Measurements from ENCODE around the gene LRRC18. TPM values are rescaled to one million over a fixed set of nuclear protein-coding genes. Genes with fewer than 3 reads are reported as not detected.
A peak's percentile ranks its signal among the peaks of the same experiment; 100 is the strongest.

LRRC18 gene
- 1.6 TPM for polyA plus RNA-seq (2012; ENCODE audit: insufficient read depth, insufficient read length)

DNA sequence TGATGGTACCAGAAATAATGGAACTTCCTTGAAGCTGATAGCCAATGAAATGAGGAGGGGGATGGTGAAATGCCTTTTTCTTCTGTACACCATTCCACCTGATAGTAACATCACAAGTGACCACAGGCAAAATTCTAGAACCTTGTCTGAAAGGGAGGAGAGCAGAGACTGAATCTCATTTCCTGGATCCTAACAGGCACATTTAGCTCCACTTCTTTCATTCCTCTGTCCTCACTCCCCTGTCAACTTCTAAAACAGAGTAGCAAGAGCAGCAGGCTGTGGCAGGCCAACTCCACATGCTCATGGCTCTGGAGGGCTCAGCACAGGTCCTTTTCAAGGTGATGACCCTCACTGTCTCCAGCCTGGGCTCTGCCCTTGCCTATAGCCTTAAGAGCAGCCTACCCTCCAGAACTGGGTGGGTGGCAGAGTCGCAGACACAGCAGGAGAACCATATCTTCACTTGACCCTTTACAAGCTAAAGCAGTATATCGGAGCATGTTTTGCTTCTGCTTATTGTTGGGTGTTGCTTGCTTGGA lies at the start of gene LRRC18:
LRRC18 (minus strand) TSS at position 51 of the 536 bp plus-strand sequence. CDS start 25,685 bp downstream, outside the sequence.
- no peak for DNase-seq (ENCODE audit: low read depth, low spot score)
- no peak within 1 kb of the TSS for H3K4me3 ChIP-seq (ENCODE audit: low read length)

GRCh38 chr10:48985621-48986158 lies 46.0 kb upstream of the LRRC18 start:
- no peak overlapping the region for H3K4me3 ChIP-seq (ENCODE audit: low read length)
- no peak for DNase-seq (ENCODE audit: low read depth, low spot score)

- H3K4me3 ChIP-seq (ENCODE audit: low read length): no peak overlapping the region
These were observed 44.2 kb upstream of the LRRC18 start for GRCh38 chr10:48983648-48984351.

GRCh38 chr10:48982584-48982983 lies 42.9 kb upstream of the LRRC18 start:
- H3K4me3 ChIP-seq (ENCODE audit: low read length): no peak overlapping the region
- no peak for DNase-seq (ENCODE audit: low read depth, low spot score)

More at GRCh38 chr10:48983648-48984351, 44.2 kb upstream of the LRRC18 start:
- DNase-seq (ENCODE audit: low read depth, low spot score): no peak

- DNase-seq (ENCODE audit: low read depth, low spot score): peak; percentile 5
- H3K4me3 ChIP-seq (ENCODE audit: low read length): no peak overlapping the region
These were observed 41.8 kb upstream of the LRRC18 start for GRCh38 chr10:48981310-48981907.

DNA sequence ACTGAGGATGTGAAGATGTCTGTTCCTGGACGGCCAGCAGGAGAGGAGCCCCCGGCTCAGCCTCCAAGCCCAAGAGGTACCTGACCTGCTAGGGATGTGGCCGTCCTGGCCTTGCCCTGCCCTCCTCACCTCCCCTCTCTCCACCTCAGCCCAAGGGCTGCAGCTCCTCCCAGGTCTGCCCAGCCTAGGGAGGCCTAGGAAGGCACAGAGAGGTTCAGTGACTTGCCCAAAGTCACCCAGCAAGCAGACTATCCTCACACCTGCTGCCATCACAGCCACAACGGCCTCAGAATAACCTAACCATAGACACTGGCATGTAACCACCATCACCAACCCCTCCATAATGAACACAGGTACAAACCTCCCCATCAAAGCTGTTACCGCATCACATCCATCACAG lies 38.7 kb upstream of the LRRC18 start:
- H3K4me3 ChIP-seq (ENCODE audit: low read length): no peak overlapping the region
- DNase-seq (ENCODE audit: low read depth, low spot score): no peak

GRCh38 chr10:48976196-48976595 lies 36.6 kb upstream of the LRRC18 start:
- no peak for DNase-seq (ENCODE audit: low read depth, low spot score)
- H3K4me3 ChIP-seq (ENCODE audit: low read length): no peak overlapping the region

DNA sequence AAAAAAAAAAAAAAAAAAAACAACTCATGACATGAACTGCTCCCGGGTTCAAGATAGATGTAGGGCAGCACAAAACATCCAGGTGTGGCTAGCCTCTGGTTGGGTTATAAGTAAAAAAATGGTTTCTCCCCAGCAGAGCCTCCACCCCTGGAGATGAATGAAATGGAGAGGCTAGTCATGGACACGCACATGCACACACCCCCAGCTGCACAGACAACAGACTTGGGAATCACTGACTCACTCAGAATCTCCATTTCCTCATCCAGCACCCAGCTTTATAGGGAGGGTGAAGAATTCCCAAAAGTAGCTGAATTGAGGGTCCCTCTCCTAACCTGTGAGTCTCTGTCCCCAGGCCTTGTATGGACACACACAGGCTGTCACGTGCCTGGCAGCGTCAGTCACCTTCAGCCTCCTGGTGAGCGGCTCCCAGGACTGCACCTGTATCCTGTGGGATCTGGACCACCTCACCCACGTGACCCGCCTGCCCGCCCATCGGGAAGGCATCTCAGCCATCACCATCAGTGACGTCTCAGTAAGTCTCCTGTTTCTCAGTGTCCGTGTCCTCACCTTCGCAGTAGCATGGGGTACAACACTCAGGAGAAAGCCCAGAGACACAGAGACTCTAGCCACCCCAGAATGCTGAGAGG lies 35.0 kb upstream of the LRRC18 start:
- no peak overlapping the region for H3K4me3 ChIP-seq (ENCODE audit: low read length)
- DNase-seq (ENCODE audit: low read depth, low spot score): no peak

- H3K4me3 ChIP-seq (ENCODE audit: low read length): no peak overlapping the region
- no peak for DNase-seq (ENCODE audit: low read depth, low spot score)
These were observed 33.4 kb upstream of the LRRC18 start for GRCh38 chr10:48973065-48973464.

DNA sequence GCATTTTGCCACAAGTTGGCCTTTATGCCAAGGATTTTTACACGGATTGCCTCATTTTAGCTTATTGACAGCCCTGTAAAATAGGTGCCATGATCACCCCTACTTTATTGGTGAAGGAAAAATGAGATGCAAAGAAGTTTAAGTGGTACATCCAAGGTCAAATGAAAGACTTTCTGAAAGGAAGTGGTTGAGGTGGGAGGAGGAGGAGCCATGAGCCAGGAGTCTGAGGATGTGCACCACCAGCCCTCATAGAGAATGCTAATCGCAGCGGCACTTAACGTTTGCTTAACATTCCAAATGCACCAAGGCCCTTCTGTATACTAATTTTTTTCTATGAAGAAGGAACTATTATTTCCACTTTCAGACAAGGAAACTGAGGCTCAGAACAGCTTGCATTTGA lies 31.0 kb upstream of the LRRC18 start:
- no peak overlapping the region for H3K4me3 ChIP-seq (ENCODE audit: low read length)
- peak; percentile 72 for DNase-seq (ENCODE audit: low read depth, low spot score)

- H3K4me3 ChIP-seq (ENCODE audit: low read length): no peak overlapping the region
- no peak for DNase-seq (ENCODE audit: low read depth, low spot score)
These were observed 30.4 kb upstream of the LRRC18 start for GRCh38 chr10:48970046-48970445.

- H3K4me3 ChIP-seq (ENCODE audit: low read length): no peak overlapping the region
- DNase-seq (ENCODE audit: low read depth, low spot score): no peak
These were observed 28.4 kb upstream of the LRRC18 start for GRCh38 chr10:48968036-48968435.

- no peak for DNase-seq (ENCODE audit: low read depth, low spot score)
These were observed 25.8 kb upstream of the LRRC18 start for GRCh38 chr10:48965460-48965859.

DNA sequence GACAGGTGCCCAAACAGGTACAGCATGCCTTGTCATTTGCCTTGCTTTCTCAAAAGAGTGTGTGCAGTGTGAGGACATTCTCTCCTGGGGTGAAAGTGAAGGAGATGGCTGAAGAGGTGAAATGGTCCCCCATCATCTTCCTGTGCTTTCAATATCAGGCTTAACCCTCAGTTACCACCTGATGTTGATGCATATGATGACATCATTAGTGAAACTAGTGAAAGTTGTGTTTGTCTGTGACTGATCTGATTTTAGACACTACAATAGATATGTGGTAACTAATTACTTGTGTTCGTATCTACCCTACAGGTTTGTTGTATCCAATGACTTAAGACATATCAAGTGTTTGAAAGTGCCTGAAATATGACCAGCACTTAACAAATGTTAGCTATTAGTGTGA lies 24.4 kb upstream of the LRRC18 start:
- no peak for DNase-seq (ENCODE audit: low read depth, low spot score)
- H3K4me3 ChIP-seq (ENCODE audit: low read length): no peak overlapping the region

More at GRCh38 chr10:48965460-48965859, 25.8 kb upstream of the LRRC18 start:
- no peak overlapping the region for H3K4me3 ChIP-seq (ENCODE audit: low read length)

- DNase-seq (ENCODE audit: low read depth, low spot score): no peak
- H3K4me3 ChIP-seq (ENCODE audit: low read length): no peak overlapping the region
These were observed 19.1 kb upstream of the LRRC18 start for GRCh38 chr10:48958598-48959190.

- no peak for DNase-seq (ENCODE audit: low read depth, low spot score)
- no peak overlapping the region for H3K4me3 ChIP-seq (ENCODE audit: low read length)
These were observed 17.9 kb upstream of the LRRC18 start for GRCh38 chr10:48957361-48958151.

DNA sequence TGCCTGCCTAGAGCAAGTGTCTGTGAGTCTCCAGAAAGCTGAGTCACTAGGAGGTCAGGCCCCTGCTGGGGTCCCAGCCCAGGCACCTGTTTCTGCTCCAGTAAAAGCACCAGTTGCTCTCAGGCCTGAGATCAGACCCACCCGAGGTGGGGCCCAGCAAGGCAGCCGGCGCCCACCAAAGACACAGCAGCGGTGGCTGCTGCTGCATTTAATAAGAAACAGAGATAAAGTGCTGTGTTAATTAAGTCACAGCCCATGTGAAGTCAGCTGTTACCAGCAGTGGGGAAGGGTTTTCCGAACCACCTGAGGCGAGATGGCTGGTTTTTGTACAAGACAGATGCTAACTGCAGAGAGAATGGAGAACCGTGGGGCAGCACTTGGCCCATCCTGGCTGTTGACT lies 12.1 kb upstream of the LRRC18 start:
- H3K4me3 ChIP-seq (ENCODE audit: low read length): no peak overlapping the region

GRCh38 chr10:48948470-48949037 lies 8.9 kb upstream of the LRRC18 start:
- no peak overlapping the region for H3K4me3 ChIP-seq (ENCODE audit: low read length)
- DNase-seq (ENCODE audit: low read depth, low spot score): no peak

More for the DNA sequence above, 12.1 kb upstream of the LRRC18 start:
- no peak for DNase-seq (ENCODE audit: low read depth, low spot score)

Data from Jurkat, Clone E6-1 (cell line).